ENCODE measurements around the gene TDG.
"Not testable (repeated sequence)": the region's sequence is repeated elsewhere in the genome, so short reads cannot be mapped to it uniquely, and the experiment has no call there.

Gene TDG

DNA sequence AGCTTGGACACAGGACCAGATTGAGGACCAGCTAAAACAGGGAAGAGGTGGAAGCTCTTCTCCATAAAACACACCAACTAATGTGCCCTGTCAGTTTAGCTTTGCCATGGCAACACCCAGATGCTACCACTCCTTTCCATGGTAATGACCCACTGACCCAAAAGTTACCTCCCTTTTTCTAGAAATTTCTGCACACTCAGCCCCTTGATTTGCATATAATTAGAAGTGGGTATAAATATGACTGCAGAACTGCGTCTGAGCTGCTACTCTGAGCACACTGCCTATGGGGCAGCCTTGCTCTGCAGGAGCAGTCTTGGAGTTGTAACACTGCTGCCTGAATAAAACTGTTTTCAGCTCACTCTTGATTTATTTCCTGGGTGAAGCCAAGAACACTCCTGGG lies 3.2 kb upstream of the TDG start:
- DNase-seq, result no peak

DNA sequence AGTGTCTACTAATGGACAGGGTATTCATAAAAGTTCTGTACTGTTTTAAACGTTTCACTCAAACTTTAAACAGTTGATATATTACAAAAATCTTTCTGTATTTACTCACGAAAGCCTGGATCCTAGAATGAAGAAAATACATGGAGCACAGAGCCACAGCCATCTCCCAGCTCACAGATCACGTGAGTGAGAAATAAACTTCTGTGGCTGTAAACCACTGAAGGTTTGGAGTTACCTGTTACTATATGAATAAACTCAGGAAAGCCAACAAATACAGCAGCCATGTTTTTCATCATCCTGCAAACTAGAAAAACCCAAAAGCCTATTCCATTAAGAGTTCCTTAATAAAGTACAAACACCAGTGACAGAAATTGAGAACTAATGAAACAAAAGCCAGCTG lies 867 bp upstream of the TDG start:
- DNase-seq, result no peak

DNA sequence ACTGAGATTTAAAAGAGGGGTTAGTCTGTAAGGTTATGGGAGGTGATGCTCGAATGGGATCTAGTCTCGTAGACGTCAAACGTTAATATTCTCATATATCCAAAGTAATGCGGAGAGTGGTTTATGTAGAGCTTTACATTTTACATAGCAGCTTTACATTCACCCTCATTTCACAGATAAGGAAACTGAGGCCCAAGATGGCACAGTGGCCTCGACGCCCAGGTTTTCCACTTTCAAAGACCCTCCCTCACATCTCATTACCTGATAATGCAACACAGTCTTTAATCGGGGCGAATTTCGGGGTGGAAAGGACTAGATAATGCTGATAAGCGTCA lies 450 bp upstream of the TDG start:
- DNase-seq, result no peak

- no peak for DNase-seq
Observed at GRCh38 chr12:103966736-103967135, 1.1 kb downstream of the TDG start.

- DNase-seq, result no peak
Observed at GRCh38 chr12:103969391-103969790, 3.7 kb downstream of the TDG start.

- no peak for DNase-seq
Observed at GRCh38 chr12:103973909-103974308, 8.2 kb downstream of the TDG start.

GRCh38 chr12:103975368-103975767 lies 9.7 kb downstream of the TDG start:
- DNase-seq, result no peak

DNA sequence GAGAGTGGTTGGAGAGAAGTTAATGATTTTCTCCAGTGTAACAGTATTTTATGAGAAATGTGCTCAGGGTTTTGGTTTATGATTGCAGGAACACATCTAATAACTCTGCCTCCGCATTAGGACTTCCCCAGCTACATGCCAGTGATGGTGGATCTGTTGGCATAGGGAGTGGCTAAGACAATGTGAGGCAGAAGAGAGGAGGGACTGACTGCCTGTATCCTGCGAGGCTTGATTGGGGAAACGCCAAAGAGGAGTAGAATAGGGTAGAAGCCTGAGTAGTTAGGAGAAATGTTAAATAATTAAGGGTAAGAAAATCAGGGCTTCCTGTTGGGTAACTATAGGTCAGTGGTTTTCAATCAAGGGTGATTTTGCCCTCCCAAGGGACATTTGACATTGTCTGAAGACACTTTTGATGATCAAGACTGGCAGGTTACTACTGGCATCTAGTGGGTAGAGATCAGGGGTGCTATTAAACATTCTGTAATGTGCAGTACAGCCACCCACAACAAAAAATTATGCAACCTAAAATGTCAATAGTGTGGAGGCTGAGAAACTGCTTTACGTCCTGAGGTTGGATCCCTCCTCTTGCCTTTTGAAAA lies 12.8 kb downstream of the TDG start:
- no peak for DNase-seq

GRCh38 chr12:103986829-103987228 lies 21.2 kb downstream of the TDG start:
- no peak for DNase-seq

DNA sequence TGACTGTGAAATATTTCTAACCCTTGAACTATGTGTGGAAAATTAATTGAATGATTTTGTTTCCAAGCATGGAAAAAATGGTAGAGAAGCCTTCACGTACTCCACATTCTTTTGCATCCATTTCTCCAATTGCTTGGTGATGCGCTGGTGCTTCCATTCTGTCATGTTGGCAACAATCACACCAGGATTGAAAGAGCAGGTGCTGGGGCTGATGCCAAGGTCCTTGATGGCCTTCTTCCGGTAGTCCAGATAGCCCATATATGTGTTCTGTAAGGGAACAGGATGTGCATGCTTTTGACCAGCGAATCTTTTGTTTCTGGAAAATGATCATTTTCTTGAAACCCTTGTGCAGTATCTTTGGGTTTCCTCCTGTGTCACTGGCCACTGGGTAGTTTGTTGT lies 28.6 kb downstream of the TDG start:
- DNase-seq, result peak; percentile 23

GRCh38 chr12:103996595-103996994 lies 30.9 kb downstream of the TDG start:
- DNase-seq, result no peak

DNA sequence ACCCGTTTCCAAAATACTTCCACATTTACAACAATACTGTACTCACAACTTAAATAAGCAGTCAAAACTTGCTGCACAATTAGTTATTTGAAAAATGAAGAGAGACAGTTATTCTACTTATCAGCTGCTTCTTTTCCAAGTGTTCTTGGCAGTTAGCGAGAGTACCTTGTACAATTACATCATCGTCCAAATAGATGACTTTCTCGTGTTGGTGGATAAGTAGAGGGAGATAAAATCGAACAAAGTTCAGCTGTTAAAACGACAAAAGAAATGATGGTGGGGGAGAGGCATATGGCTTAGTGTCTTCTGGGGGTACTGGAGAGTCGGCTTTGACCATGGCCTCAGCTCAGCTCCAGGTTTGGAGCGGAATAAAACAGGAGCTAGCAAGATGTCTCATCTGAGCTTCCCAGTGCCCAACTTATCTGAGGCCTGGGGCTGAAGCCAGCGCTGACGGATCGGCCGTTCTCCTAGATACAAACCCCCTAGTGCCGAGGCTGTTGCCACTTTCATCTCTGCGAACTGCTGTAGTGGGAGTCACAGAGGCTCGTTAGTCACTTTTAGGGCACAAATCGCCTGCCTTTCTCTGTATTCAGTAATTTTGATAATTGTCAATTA lies 31.7 kb downstream of the TDG start:
- no peak for DNase-seq

DNA sequence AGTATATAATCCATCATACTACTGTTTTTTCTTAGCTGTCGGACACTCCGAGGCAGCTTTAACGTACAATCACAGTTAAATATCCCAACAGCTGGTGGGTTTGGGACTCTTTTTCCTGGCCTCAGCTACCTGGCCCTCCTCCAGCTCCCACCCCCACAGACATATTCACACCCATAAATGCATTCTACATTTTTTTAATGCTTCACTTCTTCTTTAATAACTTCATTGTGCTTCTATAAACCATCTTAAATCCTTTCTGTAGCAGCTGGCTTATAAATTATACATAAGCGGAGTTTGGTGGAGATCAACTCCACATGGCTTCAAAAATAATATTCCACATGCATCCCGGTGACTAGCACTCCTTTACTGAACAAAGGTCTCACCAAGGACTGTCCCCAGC lies 33.3 kb downstream of the TDG start:
- DNase-seq, result no peak

DNA sequence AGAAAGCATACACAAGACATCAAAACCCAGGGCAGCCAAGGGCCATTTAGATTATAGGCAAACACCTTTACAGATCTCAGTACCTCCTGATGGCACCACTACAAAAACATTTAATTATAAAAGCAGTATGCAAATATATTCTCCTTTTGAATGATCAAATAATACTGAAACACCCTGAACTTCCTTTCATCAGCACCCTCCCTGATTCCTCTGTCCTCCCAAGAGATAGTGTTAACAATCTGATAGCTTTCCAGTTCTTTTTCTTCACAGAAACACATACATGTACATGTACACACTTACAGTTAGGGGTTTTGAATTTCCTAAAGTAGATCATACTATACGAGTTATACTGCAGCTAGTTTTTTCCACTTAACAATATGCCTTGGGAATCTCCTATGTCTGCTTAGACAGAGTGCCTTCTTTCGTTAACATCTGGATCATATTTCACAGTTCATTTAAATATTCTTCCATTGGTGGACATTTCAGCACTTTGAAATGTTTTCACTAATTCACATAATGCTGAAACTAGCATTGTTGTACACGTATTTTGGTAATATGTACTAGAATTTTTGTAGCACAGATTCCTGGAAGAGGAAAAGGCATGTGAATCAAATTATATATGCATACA lies 35.2 kb downstream of the TDG start:
- DNase-seq, result no peak

DNA sequence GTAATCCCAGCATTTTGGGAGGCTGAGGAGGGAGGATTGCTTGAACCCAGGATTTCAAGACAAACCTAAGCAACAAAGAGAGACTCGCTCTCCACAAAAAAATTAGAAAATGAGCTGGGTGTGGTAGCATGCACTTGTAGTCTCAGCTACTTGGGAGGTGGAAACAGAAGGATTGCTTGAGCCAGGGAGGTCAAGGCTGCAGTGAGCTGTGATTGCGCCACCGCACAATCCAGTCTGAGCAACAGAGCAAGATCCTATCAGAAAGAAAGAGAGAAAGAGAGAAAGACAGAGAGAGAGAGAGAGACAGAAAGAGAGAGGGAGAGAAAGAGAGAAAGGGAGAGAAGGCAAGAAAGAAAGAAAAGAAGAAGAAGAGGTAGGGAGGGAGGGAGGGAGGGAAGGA lies 37.0 kb downstream of the TDG start:
- no peak for DNase-seq

DNA sequence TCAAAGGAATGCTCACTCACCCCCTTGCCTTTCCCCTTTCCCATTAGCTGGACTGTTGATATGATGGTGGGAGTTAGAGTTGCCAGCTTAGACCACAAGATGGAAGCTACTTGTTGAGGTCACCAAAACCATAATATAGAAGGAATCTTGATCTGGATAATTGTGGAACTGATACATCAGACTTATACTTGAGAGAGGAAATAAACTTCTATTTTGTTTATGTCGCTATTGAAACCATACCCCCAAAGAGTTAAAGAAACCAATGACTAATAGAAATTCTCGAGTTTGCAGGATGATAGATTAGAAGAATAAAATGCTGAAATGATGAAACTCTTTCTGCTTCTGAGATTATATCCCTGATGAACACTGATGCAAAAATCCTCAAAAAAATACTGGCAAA lies 37.9 kb downstream of the TDG start:
- no peak for DNase-seq

DNA sequence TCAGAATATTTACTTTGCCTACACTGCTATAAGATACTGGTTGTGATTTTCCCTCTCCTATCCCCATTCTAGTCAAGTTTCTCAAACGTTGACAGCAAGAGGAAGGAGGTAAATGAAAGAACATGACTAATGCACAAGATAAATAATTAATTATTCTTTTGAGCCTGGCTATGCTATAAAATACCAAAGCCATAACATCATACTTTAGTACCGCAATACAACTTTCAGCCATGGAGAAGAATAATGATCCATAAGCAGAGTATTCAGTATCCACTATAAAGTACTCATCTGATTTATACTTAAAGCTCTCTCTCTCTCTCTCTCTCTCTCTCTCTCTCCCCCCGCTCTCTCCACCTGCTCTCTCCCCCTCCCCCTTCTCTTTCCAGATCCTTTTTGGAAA lies 41.3 kb downstream of the TDG start:
- DNase-seq, result no peak

DNA sequence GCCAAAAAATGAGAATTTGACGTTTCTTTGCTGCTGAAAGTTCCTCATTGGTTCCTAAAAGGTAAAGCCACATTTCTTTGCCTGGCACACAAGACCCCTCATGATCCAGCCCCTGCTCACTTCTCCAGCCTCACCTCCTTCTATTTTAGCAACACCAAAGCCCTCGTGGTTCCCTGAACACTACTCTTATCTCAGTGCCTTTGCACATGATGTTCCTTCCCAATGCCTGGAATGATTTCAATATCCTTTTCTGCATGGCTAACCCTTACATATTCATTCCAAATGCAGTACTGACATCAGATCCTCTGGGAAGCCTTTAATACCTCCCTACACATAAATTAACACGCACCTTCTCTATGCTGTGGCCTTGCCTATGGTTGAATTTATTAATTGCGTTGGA lies 44.4 kb downstream of the TDG start:
- no peak for DNase-seq

DNA sequence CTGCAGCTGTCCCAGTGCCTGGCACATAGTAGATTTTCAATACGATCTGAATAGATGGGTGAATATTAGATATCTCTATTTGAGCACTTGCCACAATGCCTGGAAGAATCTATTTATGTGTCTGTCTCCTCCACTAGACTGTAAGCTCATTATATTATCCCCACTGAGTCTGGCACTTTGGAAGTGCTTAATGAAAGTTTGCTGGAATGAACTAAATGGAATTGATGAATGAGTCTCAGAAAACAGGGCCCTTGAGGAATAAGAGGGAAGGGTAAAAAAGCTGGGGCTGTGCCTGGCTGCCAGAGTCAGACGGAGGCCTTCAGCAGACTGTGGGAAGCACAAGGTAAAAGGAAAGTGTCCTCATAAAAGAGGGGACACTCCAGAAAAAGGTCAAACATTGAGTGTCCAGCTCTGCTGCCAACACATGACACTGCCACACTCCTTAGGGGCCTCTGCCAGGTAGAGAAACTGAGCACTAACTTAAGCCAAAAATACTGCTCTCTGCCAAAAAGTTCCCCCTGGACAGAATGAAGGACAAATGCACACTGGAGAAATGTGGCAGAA lies 45.0 kb downstream of the TDG start:
- DNase-seq, result no peak

DNA sequence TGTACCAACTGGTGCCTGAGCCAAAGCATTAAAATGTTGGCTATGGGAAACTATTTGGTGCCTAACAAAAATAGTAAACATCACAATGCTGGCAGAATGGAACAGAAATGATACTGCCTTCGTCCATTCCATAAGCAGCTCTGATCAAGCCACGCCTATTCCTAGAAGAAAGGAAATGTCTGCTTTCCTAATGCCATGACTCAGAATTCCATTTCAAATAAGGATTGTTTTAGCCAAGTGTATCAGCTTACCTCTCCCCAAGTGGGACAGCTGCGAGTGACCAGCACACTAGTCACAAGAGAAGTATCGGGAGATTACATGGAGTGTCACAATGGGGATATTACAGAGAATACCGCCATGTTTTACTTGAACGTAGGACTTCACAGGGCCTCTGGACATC lies 45.6 kb downstream of the TDG start:
- no peak for DNase-seq

GRCh38 chr12:104012331-104012730 lies 46.7 kb downstream of the TDG start:
- DNase-seq, result no peak

- not testable (repeated sequence) for DNase-seq
Observed at GRCh38 chr12:104021862-104022261, 56.2 kb downstream of the TDG start.

DNA sequence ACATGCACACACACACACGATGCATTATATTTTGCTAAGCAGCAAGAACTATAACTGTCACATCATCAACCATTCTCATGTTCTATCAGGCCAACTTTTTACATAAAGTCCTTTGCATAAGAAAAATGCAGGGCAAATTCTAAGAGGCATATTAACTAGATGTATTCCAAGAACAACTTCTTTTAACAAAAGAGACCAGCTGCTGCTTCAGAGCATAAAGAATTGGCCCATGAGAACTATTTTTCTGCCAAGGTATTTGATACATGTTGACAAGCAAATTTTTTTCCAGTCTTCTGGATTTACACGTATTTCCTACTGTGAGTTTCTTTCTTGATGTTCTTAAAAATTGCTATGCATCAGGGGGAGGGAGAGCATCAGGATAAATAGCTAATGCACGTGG lies 57.1 kb downstream of the TDG start:
- no peak for DNase-seq

- no peak for DNase-seq
Observed at GRCh38 chr12:104023710-104024109, 58.0 kb downstream of the TDG start.

GRCh38 chr12:104024348-104024747 lies 58.7 kb downstream of the TDG start:
- no peak for DNase-seq

Data from SHP77 treated with DMSO at 0.1 percent for 48 hours (cell line).